Suprapubic skin (tissue), 3 donors: ENCODE data around the gene HACD1.

Experiments used
- CTCF ChIP-seq, 2 donors: fragments of 200-600 bp in 1 of 2; fragments of 450-650 bp in 1 of 2; sonication (generic) in 1 of 2; IDR thresholded peaks; one replicate each; pipeline ENCODE4 v1.5.1; 2016 to 2019; ENCODE audit warnings: antibody characterized with exemption in 2 of 2, mild to moderate bottlenecking in 1 of 2, moderate library complexity in 1 of 2
- POLR2A ChIP-seq, 2 donors: fragments of 450-650 bp; IDR thresholded peaks; one replicate each; pipeline ENCODE4 v1.6.1; 2017; ENCODE audit warnings: antibody characterized with exemption in 2 of 2, mild to moderate bottlenecking in 2 of 2, moderate library complexity in 2 of 2

DNA sequence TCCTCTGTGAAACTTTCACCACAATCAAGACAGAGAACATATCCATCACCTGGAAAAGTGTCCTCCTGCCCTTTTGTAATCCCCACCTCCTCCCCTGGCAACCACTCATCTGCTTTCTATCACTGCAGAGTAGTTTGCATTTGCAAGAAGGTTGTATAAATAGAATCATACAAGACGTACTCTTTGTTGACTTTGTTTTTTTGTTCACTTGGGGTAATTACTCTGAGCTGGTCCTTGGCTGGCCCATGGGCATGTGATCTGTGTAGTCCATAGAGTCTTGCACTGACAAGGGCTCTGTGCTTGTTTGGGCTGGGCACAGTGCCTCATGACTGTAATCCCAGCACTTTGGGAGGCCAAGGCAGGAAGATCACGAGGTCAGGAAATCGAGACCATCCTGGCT lies 7.8 kb upstream of the HACD1 start:
- TF ChIP-seq CTCF (IDR thresholded peaks at IDR 0.05) = no peak
- TF ChIP-seq POLR2A (IDR thresholded peaks at IDR 0.05) = no peak
